ENCODE data around the gene SIGLEC8. TPM values are rescaled to one million over a fixed set of nuclear protein-coding genes. Genes with fewer than 3 reads are reported as not detected.

SIGLEC8 gene
- total and polyA plus RNA-seq, 2 of the 8 experiments (the other 6 are each of a cell fraction or from before 2014, with no cell fraction given), result not detected

DNA sequence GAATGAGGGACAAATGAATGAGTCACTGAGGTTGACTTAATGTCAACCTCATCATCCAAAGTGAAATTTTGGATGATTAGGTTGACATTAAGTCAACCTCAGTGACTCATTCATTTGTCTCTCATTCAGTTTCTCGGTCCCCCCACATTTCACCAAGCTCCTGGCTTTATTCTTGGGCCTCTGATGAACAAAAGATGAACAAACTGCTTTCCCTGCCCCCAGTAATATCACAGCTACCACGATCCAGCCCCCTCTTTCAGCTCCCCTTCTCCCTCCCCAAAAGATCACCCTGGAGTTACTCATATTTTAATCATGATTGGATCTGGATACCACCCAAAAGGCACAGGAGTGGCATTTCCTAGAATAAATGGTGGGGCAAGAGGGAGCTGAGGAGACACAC, 30.9 kb upstream of the SIGLEC8 start:
- DNase-seq (ENCODE audit: low read depth in 1 of 2, low spot score in 2 of 2) (no peak), FAIRE-seq (no peak)
- Histone ChIP-seq H3K4me2 (ENCODE audit: insufficient read depth in 1 of 2, low read depth in 2 of 2, low read length in 2 of 2) (no peak overlapping the region), H3K4me3 (ENCODE audit: extremely low read depth in 1 of 4, insufficient read depth in 2 of 4, low read depth in 3 of 4, low read length in 4 of 4) (no peak overlapping the region), H2BK12ac (ENCODE audit: low read depth, low read length) (no peak overlapping the region), H2BK15ac (ENCODE audit: low read length) (no peak overlapping the region), H3K14ac (ENCODE audit: insufficient read length) (no peak overlapping the region), H3K4me1 (replicated peaks in 1 of 4; ENCODE audit: control insufficient read depth in 3 of 4, insufficient read depth in 4 of 4, low read length in 3 of 4) (no peaks in the 10 kb centered on the region), H2BK5ac (ENCODE audit: low read depth, low read length) (no peak overlapping the region), H4K91ac (replicated peaks; ENCODE audit: insufficient read length, low read length) (no peak overlapping the region), H3K79me1 (ENCODE audit: low read depth, low read length) (no peaks in the 10 kb centered on the region), H3K23ac (ENCODE audit: insufficient read length) (no peak overlapping the region), H4K5ac (ENCODE audit: insufficient read length, low read depth, low read length) (no peak overlapping the region), H4K20me1 (replicated peaks in 1 of 2; ENCODE audit: control insufficient read depth in 1 of 2, insufficient read depth in 2 of 2, low read length in 2 of 2) (no peaks in the 10 kb centered on the region), H3K27me3 (replicated peaks in 1 of 4; ENCODE audit: control insufficient read depth in 3 of 4, extremely low read depth in 1 of 4, insufficient read depth in 3 of 4, low read length in 3 of 4) (no peaks in the 10 kb centered on the region), H3K18ac (ENCODE audit: extremely low read depth, low read length) (no peak overlapping the region), H4K8ac (ENCODE audit: extremely low read depth, insufficient read depth, low read length) (no peak overlapping the region), H3K36me3 (ENCODE audit: control insufficient read depth in 2 of 4, insufficient read depth in 4 of 4, low read length in 3 of 4) (no peaks in the 10 kb centered on the region), H3K4ac (replicated peaks; ENCODE audit: insufficient read length, low read depth, low read length) (no peak overlapping the region), H3K9ac (replicated peaks in 1 of 4; ENCODE audit: extremely low read depth in 1 of 4, low read depth in 3 of 4, low read length in 3 of 4) (no peak overlapping the region), H3K79me2 (ENCODE audit: control insufficient read depth in 1 of 2, insufficient read depth in 2 of 2, low read length in 2 of 2) (no peaks in the 10 kb centered on the region), H3K56ac (replicated peaks; ENCODE audit: insufficient read length, low read depth, low read length) (no peak overlapping the region), H2AK5ac (ENCODE audit: low read depth, low read length) (no peak overlapping the region), H2BK120ac (replicated peaks; ENCODE audit: low read depth, low read length) (no peak overlapping the region), H3K9me3 (ENCODE audit: insufficient read depth in 2 of 2, low read depth in 1 of 2, low read length in 1 of 2) (peaks cover 55 to 76% of the 10 kb centered on the region in 2 experiments), H3K27ac (ENCODE audit: low read depth, low read length) (no peak overlapping the region), H3K23me2 (ENCODE audit: low read depth, low read length) (no peaks in the 10 kb centered on the region; the same call in 1 of the 2 replicates), H2AFZ (ENCODE audit: low read length) (no peak overlapping the region), H2BK20ac (ENCODE audit: low read length) (no peak overlapping the region)
- WGBS, 2 experiments (ENCODE audit: extremely low coverage in 1 of 2, insufficient coverage in 1 of 2, insufficient read length in 1 of 2, insufficient replicate concordance in 2 of 2, low coverage in 1 of 2, low lambda C conversion rate in 2 of 2, missing lambda C conversion rate in 1 of 2), result 63% methylated on average over 2 of the region's 2 CpGs; no CpG with 5 or more reads in 1 of the 2 experiments
- ChIA-PET POLR2A (ENCODE audit: partially characterized antibody) (no interaction called here), CTCF (ENCODE audit: partially characterized antibody) (interaction anchor here (1.0 to 1.9 kb wide), 2 partner anchors 14 to 16 kb away, joined by 3 to 7 read pairs; no protein-coding TSS in a partner anchor)

Measured in H1 (cell line).